PC-3 (cell line): ENCODE results near the gene SP7. TPM values are rescaled to one million over a fixed set of nuclear protein-coding genes. Genes with fewer than 3 reads are reported as not detected.

Experiments
- ATAC-seq: fragments of 200-7000 bp; cut with Tn5 transposase; 2 replicates; pipeline ENCODE4 v1.9.1; 2020; ENCODE audit warnings: mild to moderate bottlenecking, moderate library complexity
- BruUV-seq: library from RNA; stranded (reverse); fragments of 400-500 nt; replicated peaks from 2 replicates; lab custom pipeline; 2021; lab: Mats Ljungman, UMichigan
- CTCF ChIA-PET: fragments of 300-600 bp; sonication (Branson Sonifier 250); formaldehyde crosslinking; loops from one replicate; lab custom pipeline; 2022; ENCODE audit warnings: antibody characterized with exemption; lab: Charles Lee
- POLR2A ChIA-PET: fragments of 300-600 bp; sonication (Branson Sonifier 250); formaldehyde crosslinking; loops from one replicate; lab custom pipeline; 2022; ENCODE audit warnings: antibody characterized with exemption; ENCODE audit not compliant: unreplicated experiment; lab: Charles Lee
- DNase-seq: peaks from one replicate; pipeline ENCODE4 v3.0.0-alpha.2; 2015
- H2AFZ ChIP-seq: fragments of 300-600 bp; sonication (generic); 2 replicates; pipeline ENCODE4 v1.6.0; 2016; ENCODE audit warnings: antibody characterized with exemption, low read length
- H3F3A ChIP-seq: fragments of 300-600 bp; sonication (generic); one replicate; pipeline ENCODE4 v1.6.0; 2017; ENCODE audit warnings: antibody characterized with exemption, low read length, control low read depth, mild to moderate bottlenecking; ENCODE audit not compliant: unreplicated experiment
- H3K27ac ChIP-seq: fragments of 300-600 bp; sonication (generic); 2 replicates; pipeline ENCODE4 v1.5.1; 2016; ENCODE audit warnings: mild to moderate bottlenecking, low read length
- H3K27me3 ChIP-seq: fragments of 300-600 bp; sonication (generic); 2 replicates; pipeline ENCODE4 v1.6.1; 2016; ENCODE audit warnings: low read length, mixed read lengths
- H3K36me3 ChIP-seq: fragments of 300-600 bp; sonication (generic); 2 replicates; pipeline ENCODE4 v1.6.1; 2016; ENCODE audit warnings: low read depth, mixed run types, low read length, mixed read lengths
- H3K4me1 ChIP-seq: fragments of 300-600 bp; sonication (generic); 2 replicates; pipeline ENCODE4 v1.5.1; 2016; ENCODE audit warnings: low read length; ENCODE audit not compliant: insufficient read depth
- H3K4me2 ChIP-seq: fragments of 300-600 bp; sonication (generic); 2 replicates; pipeline ENCODE4 v1.6.0; 2016; ENCODE audit warnings: low read length
- H3K4me3 ChIP-seq: fragments of 300-600 bp; sonication (generic); 2 replicates; pipeline ENCODE4 v1.5.1; 2016; ENCODE audit warnings: mild to moderate bottlenecking, low read length, mixed read lengths
- H3K79me2 ChIP-seq: fragments of 300-600 bp; sonication (generic); 2 replicates; pipeline ENCODE4 v1.6.1; 2017; ENCODE audit warnings: low read length, mixed read lengths
- H3K9ac ChIP-seq: fragments of 300-600 bp; sonication (generic); 2 replicates; pipeline ENCODE4 v1.6.0; 2016; ENCODE audit warnings: mild to moderate bottlenecking, low read length
- H3K9me2 ChIP-seq: fragments of 300-600 bp; sonication (generic); replicated peaks from 2 replicates; pipeline ENCODE4 v1.6.1; 2016; ENCODE audit warnings: mixed run types, low read length, mixed read lengths
- H3K9me3 ChIP-seq: fragments of 300-600 bp; sonication (generic); 2 replicates; pipeline ENCODE4 v1.6.1; 2016; ENCODE audit warnings: low read length, mixed read lengths
- H4K20me1 ChIP-seq: fragments of 300-600 bp; sonication (generic); 2 replicates; pipeline ENCODE4 v1.6.1; 2016; ENCODE audit warnings: low read length, mixed read lengths
- EZH2 ChIP-seq: fragments of 300-600 bp; sonication (generic); IDR thresholded peaks from one replicate; pipeline ENCODE4 v1.6.1; 2017; ENCODE audit warnings: antibody characterized with exemption, mild to moderate bottlenecking, low read length; ENCODE audit not compliant: unreplicated experiment
- EZH2phosphoT487 ChIP-seq: fragments of 300-600 bp; sonication (generic); IDR thresholded peaks from 2 replicates; pipeline ENCODE4 v1.6.1; 2018; ENCODE audit warnings: mild to moderate bottlenecking, antibody characterized with exemption, low read length, borderline replicate concordance
- intact Hi-C: fragments of 100-400 bp; cut with micrococcal nuclease; formaldehyde crosslinking; loops from 2 replicates; pipeline ENCODE4 v1.9.0; 2023
- total RNA-seq: library from RNA; depleted of rRNA; stranded (reverse); fragments of >200 nt; gene quantifications from 2 replicates; pipeline ENCODE4 v1.2.3, GENCODE V29; 2014
- TF ChIP-seq, protein P1 (sequence below): fragments of 300-600 bp; sonication (generic); conservative IDR thresholded peaks from 2 replicates; pipeline ENCODE4 v1.5.1; 2017; ENCODE audit warnings: antibody characterized with exemption, low read depth, mild to moderate bottlenecking, low read length

SP7 gene
- total RNA-seq, 1 experiment from 2014 or later = not detected

- CTCF ChIA-PET = interaction anchor here (0.5 to 1.8 kb wide), 13 partner anchors 13 to 156 kb away, joined by 3 to 17 read pairs (median 8); partner anchors contain the start of genes AAAS, SP1 and TARBP2
- Histone ChIP-seq H3K36me3 (no peaks in the 10 kb centered on the region), H3K9ac (peak overlapping the region; percentile 51; the same call in 1 of the 2 replicates), H4K20me1 (no peaks in the 10 kb centered on the region), H3K9me2 (no peaks in the 10 kb centered on the region), H2AFZ (peak overlapping the region; percentile 99), H3F3A (no peaks in the 10 kb centered on the region), H3K27ac (no peak overlapping the region), H3K79me2 (no peaks in the 10 kb centered on the region), H3K4me3 (peak overlapping the region; percentile 76), H3K27me3 (no peaks in the 10 kb centered on the region), H3K4me1 (peaks cover 3% of the 10 kb centered on the region; the same call in 1 of the 2 replicates), H3K9me3 (no peaks in the 10 kb centered on the region), H3K4me2 (peak overlapping the region; percentile 95)
- intact Hi-C loops = loop anchor here (1.0 kb wide), 1 partner anchor 21 kb away; no protein-coding TSS in a partner anchor
- ATAC-seq (peak; percentile 85), DNase-seq (peak; percentile 59)
- TF ChIP-seq EZH2phosphoT487 (no peak), EZH2 (no peak)
- TF ChIP-seq, protein P1, sequence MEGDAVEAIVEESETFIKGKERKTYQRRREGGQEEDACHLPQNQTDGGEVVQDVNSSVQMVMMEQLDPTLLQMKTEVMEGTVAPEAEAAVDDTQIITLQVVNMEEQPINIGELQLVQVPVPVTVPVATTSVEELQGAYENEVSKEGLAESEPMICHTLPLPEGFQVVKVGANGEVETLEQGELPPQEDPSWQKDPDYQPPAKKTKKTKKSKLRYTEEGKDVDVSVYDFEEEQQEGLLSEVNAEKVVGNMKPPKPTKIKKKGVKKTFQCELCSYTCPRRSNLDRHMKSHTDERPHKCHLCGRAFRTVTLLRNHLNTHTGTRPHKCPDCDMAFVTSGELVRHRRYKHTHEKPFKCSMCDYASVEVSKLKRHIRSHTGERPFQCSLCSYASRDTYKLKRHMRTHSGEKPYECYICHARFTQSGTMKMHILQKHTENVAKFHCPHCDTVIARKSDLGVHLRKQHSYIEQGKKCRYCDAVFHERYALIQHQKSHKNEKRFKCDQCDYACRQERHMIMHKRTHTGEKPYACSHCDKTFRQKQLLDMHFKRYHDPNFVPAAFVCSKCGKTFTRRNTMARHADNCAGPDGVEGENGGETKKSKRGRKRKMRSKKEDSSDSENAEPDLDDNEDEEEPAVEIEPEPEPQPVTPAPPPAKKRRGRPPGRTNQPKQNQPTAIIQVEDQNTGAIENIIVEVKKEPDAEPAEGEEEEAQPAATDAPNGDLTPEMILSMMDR = peak; percentile 79
- no TSS peak for BruUV-seq
- POLR2A ChIA-PET = interaction anchor here (0.6 kb wide), 1 partner anchor 471 kb away, joined by 3 read pairs; no protein-coding TSS in a partner anchor
Measured at GRCh38 chr12:53344824-53345485, 8.8 kb upstream of the SP7 start.

DNA sequence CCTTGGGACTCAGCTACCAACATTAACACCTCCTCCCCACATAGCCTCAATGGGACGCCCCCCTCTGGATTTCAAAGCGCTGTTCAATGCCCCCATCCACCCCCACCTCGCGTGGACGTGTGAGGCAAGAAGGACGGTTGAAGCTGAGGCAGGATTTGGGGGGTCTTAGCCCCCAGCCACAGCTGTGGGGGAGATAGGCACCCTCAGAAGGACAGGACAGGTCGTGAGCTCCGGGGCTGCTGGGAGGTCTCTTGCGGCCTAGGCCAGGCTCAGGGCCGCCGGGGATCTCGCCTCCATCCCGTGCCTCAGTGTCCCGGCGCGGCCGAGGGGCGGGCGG is 8.3 kb upstream of the SP7 start:
- ATAC-seq (no peak), DNase-seq (no peak)
- no TSS peak for BruUV-seq
- Histone ChIP-seq H3K27ac (no peak overlapping the region), H3K4me1 (peaks cover 3% of the 10 kb centered on the region; the same call in 1 of the 2 replicates), H3K9me3 (no peaks in the 10 kb centered on the region), H3K9ac (no peak overlapping the region), H3K79me2 (no peaks in the 10 kb centered on the region), H2AFZ (peak overlapping the region; percentile 75), H4K20me1 (no peaks in the 10 kb centered on the region), H3K27me3 (no peaks in the 10 kb centered on the region), H3K9me2 (no peaks in the 10 kb centered on the region), H3F3A (no peaks in the 10 kb centered on the region), H3K4me2 (peak overlapping the region; percentile 95), H3K36me3 (no peaks in the 10 kb centered on the region), H3K4me3 (peak overlapping the region; percentile 58)
- ChIA-PET CTCF (interaction anchor here (0.7 to 1.8 kb wide), 9 partner anchors 16 to 157 kb away, joined by 3 to 17 read pairs (median 9); partner anchors contain the start of genes AAAS, SP1 and TARBP2), POLR2A (interaction anchor here (0.6 kb wide), 1 partner anchor 471 kb away, joined by 3 read pairs; no protein-coding TSS in a partner anchor)
- intact Hi-C loops = no loop called here
- no peak for TF ChIP-seq EZH2
- no peak for TF ChIP-seq EZH2phosphoT487
- TF ChIP-seq, protein P1 = no peak

DNA sequence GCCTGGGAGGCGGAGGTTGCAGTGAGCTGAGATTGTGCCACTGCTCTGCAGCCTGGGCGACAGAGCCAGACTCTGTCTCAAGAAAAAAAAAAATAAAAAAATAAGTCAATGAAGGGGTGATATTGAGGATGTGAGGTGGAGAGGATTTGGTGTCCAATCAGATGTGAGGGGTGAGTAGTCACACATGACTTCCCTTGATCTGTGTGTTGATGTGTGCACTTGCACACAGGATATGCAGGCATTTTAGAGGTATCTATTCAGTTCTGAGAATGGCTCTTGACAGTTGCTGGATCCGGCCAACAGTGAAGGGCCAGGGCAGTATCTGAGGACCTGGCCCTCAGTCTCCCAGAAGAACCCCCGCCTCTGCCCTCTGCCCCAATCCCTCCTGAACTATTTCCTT is 7.8 kb upstream of the SP7 start:
- H3K4me1 ChIP-seq = peaks cover 3% of the 10 kb centered on the region; the same call in 1 of the 2 replicates
- no peaks in the 10 kb centered on the region for H3K9me3 ChIP-seq
- no peaks in the 10 kb centered on the region for H3F3A ChIP-seq
- H2AFZ ChIP-seq = no peak overlapping the region
- H3K4me2 ChIP-seq = peak overlapping the region; percentile 95; the same call in 1 of the 2 replicates
- TF ChIP-seq, protein P1 = no peak
- no peak for TF ChIP-seq EZH2phosphoT487
- TF ChIP-seq EZH2 = no peak
- no peaks in the 10 kb centered on the region for H3K36me3 ChIP-seq
- intact Hi-C loops = no loop called here
- no peaks in the 10 kb centered on the region for H4K20me1 ChIP-seq
- H3K79me2 ChIP-seq = no peaks in the 10 kb centered on the region
- no peak for ATAC-seq
- H3K27ac ChIP-seq = no peak overlapping the region
- H3K27me3 ChIP-seq = no peaks in the 10 kb centered on the region
- no TSS peak for BruUV-seq
- POLR2A ChIA-PET = no interaction called here
- CTCF ChIA-PET = no interaction called here
- no peak overlapping the region for H3K9ac ChIP-seq
- no peak for DNase-seq
- H3K9me2 ChIP-seq = no peaks in the 10 kb centered on the region
- H3K4me3 ChIP-seq = no peak overlapping the region
